ENCODE measurements around the gene FGF6.
"Not testable (repeated sequence)": the region's sequence is repeated elsewhere in the genome, so short reads cannot be mapped to it uniquely, and the experiment has no call there.

FGF6 gene

DNA sequence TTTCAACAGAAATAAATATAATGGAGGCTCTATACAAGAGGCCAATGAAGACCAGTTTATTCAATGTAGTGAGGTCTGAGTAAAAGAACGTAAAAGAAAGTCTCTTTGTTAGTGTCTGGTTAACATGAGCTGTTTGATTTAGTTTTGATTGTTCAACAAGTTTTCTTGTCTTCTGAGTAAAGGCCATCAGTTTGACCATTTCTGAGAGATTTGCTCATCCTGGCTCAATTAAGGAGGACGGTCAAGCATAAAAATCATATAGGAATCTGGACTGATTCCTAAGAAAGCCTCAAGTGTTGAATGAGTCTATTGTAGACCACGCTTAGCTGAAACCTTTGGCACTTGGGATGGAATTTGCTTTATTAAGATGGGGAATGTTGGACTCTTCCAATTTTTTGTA is 33.6 kb downstream of the FGF6 start:
- TF ChIP-seq, protein P1, sequence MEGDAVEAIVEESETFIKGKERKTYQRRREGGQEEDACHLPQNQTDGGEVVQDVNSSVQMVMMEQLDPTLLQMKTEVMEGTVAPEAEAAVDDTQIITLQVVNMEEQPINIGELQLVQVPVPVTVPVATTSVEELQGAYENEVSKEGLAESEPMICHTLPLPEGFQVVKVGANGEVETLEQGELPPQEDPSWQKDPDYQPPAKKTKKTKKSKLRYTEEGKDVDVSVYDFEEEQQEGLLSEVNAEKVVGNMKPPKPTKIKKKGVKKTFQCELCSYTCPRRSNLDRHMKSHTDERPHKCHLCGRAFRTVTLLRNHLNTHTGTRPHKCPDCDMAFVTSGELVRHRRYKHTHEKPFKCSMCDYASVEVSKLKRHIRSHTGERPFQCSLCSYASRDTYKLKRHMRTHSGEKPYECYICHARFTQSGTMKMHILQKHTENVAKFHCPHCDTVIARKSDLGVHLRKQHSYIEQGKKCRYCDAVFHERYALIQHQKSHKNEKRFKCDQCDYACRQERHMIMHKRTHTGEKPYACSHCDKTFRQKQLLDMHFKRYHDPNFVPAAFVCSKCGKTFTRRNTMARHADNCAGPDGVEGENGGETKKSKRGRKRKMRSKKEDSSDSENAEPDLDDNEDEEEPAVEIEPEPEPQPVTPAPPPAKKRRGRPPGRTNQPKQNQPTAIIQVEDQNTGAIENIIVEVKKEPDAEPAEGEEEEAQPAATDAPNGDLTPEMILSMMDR (IDR thresholded peaks at IDR 0.05; ENCODE audit: low read depth, low read length, missing control alignments), result no peak
- no peak for DNase-seq (ENCODE audit: low read depth)
- H3K4me3 ChIP-seq (ENCODE audit: low read depth, low read length), result no peak overlapping the region

DNA sequence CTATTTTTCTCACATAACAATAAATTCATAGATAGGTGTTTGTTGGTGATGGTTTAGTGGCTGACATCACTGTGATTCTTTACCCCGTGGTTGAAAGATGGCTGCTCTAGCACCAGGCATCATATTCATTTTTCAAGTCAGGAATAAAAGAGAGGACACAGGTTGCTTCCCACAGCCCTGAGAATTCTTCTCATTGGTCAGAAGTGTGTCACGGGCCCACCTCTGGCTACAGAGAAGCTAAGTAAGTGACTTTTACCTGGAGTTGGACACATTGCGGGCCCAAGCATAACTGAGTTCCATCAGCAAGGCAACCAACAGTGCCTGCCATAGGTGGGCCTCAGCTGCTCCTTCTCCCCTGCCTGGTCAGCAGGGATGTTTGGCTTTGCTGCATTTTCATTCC is 38.5 kb downstream of the FGF6 start:
- TF ChIP-seq, protein P1 (IDR thresholded peaks at IDR 0.05; ENCODE audit: low read depth, low read length, missing control alignments), result no peak
- no peak overlapping the region for H3K4me3 ChIP-seq (ENCODE audit: low read depth, low read length)
- DNase-seq (ENCODE audit: low read depth), result no peak

DNA sequence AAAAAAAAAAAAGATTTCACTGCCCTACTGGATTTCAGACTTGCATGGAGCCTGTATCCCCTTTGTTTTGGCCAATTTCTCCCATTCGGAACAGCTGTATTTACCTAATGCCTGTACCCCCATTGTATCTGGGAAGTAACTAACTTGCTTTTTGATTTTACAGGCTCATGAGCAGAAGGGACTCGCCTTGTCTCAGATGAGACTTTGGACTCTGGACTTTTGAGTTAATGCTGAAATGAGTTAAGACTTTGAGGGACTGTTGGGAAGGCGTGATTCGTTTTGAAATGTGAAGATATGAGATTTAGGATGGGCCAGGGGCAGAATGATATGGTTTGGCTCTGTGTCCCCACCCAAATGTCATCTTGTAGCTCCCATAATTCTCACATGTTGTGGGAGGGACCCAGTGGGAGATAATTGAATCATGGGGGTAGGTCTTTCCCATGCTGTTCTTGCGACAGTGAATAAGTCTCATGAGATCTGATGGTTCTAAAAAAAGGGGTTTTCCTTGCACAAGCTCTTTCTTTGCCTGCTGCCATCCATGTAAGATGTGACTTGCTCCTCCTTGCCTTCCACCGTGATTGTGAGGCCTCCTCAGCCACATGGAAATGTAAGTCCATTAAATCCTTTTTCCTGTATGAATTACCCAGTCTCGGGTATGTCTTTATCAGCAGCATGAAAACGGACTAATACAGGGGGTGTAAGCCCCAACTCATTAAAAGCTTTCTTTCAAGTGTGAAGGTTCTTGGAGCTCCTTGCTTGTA is 40.6 kb downstream of the FGF6 start:
- not testable (repeated sequence) for DNase-seq (ENCODE audit: low read depth); H3K4me3 ChIP-seq (ENCODE audit: low read depth, low read length)

DNA sequence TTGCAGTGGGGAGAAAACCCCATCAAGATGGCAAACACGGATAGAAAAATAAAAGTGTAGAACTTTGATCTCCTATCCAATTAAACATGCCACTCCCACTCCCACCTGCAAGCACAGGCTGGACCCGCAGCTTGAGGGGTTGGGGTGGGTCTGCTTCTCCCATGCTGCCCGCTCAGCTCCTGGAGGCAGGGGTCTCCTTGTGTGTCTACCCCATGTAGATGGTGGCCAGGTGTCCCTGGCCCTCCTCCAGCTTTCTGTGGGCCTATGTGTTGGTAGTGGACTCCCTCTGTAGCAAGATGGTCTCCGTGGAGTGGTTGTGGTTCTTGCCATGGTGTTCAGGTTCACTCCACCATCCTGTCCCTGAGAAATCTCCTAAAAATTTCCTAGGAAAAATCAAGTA is 42.6 kb downstream of the FGF6 start:
- TF ChIP-seq, protein P1 (IDR thresholded peaks at IDR 0.05; ENCODE audit: low read depth, low read length, missing control alignments), result no peak
- H3K4me3 ChIP-seq (ENCODE audit: low read depth, low read length), result no peak overlapping the region

DNA sequence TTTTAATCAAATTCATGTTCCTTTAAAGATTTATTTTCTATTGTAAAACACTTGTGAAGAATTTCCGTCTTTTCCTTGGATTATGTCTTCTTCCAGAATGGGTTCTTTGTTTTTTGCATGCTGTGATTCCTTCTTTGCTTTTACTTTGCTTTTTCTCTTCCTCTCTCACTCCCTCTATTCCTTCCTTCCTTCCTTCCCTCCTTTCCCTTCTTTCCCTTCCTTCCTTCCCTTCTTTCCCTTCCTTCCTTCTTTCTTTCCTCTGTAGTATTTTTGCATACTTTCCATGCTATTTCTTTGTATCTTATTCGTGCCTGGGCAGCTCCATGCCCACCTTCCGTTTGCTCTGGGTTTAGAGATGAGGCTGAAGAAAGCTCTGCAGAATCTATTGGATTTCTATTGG is 44.5 kb downstream of the FGF6 start:
- DNase-seq (ENCODE audit: low read depth), result no peak
- TF ChIP-seq, protein P1 (IDR thresholded peaks at IDR 0.05; ENCODE audit: low read depth, low read length, missing control alignments), result no peak
- H3K4me3 ChIP-seq (ENCODE audit: low read depth, low read length), result no peak overlapping the region

More for the DNA sequence above, 42.6 kb downstream of the FGF6 start:
- no peak for DNase-seq (ENCODE audit: low read depth)

DNA sequence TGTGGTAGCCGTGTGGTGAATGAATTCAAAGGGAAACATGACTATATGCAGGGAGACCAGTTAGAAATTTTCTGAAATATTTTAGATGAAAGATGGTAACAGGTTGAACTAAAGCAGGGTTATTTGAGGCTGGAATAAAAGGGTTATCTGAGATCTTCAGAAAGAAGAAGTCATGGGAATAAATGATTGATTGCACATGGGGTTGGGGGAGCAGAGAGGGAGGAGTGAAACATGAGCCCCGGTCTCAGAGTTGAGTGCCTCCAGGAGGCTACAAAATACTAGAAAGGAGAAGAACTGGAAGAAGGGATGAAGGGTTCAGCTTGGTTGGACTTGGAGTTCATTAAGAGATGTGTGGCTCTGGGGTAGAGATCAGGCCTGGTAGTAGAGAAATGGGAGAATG is 49.8 kb downstream of the FGF6 start:
- H3K4me3 ChIP-seq (ENCODE audit: low read depth, low read length), result no peak overlapping the region
- DNase-seq (ENCODE audit: low read depth), result no peak
- TF ChIP-seq, protein P1 (IDR thresholded peaks at IDR 0.05; ENCODE audit: low read depth, low read length, missing control alignments), result no peak

DNA sequence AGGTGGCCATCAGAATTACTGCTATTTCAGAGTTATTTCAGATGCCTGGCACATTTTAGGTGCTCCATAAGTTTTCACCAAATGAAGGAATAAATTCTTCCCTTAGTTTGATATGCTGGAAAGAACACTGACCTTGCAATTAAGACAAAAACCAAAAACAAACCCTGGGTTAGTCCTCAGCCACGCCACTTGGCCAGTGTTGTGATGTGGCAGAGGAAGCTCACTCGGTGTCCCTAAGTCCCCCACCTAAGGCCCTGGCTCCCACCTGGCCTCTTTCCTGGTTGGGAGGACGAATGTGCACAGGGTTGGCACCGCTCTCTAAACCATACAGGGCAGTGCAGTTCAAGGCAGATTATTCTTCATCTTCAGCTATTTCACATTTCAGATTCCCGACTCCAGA is 52.4 kb downstream of the FGF6 start:
- TF ChIP-seq, protein P1 (IDR thresholded peaks at IDR 0.05; ENCODE audit: low read depth, low read length, missing control alignments), result no peak
- no peak overlapping the region for H3K4me3 ChIP-seq (ENCODE audit: low read depth, low read length)
- DNase-seq (ENCODE audit: low read depth), result no peak

Measured in GM12864 (cell line).